Astrocyte (in vitro differentiated cells and primary cell): ENCODE data around the gene C10orf90.

Experiments
- EZH2 ChIP-seq: IDR thresholded peaks from 2 replicates; pipeline ENCODE4 v1.6.1; 2012; ENCODE audit warnings: mild to moderate bottlenecking, low read length, inconsistent platforms; ENCODE audit not compliant: insufficient read depth
- TF ChIP-seq, protein P1 (sequence below): IDR thresholded peaks from 2 replicates; pipeline ENCODE4 v1.5.1; 2011; ENCODE audit warnings: low read depth, mild to moderate bottlenecking, inconsistent platforms, low read length, moderate library complexity; ENCODE audit not compliant: insufficient read depth

DNA sequence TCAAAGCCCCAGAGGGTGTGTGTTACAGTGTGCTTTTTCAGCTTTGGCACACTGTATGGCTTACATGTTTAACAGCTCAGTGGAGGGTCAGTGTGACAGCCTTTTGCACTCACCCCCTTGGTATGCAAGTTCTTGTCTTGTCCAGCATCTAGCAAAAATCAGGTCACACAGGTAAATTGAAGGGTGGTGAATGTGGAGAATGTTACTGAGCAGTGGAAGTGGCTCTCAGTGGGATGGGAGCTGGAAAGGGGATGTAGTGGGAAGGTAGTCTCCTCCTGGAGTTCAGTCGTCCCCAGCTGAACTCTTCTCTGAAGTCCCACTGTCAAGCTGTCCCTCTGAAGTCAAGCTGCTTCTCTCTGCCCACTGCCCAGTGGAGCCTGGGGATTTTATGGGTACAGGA lies 21.0 kb upstream of the C10orf90 start:
- TF ChIP-seq, protein P1, sequence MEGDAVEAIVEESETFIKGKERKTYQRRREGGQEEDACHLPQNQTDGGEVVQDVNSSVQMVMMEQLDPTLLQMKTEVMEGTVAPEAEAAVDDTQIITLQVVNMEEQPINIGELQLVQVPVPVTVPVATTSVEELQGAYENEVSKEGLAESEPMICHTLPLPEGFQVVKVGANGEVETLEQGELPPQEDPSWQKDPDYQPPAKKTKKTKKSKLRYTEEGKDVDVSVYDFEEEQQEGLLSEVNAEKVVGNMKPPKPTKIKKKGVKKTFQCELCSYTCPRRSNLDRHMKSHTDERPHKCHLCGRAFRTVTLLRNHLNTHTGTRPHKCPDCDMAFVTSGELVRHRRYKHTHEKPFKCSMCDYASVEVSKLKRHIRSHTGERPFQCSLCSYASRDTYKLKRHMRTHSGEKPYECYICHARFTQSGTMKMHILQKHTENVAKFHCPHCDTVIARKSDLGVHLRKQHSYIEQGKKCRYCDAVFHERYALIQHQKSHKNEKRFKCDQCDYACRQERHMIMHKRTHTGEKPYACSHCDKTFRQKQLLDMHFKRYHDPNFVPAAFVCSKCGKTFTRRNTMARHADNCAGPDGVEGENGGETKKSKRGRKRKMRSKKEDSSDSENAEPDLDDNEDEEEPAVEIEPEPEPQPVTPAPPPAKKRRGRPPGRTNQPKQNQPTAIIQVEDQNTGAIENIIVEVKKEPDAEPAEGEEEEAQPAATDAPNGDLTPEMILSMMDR = no peak
- TF ChIP-seq EZH2 = no peak
